HG02885 (cell line): ENCODE data around the gene GALNT8.
"Not testable (repeated sequence)": the region's sequence is repeated elsewhere in the genome, so short reads cannot be mapped to it uniquely, and the experiment has no call there.

Source experiments
- ATAC-seq: cut with Tn5 transposase; IDR thresholded peaks from one replicate; pipeline ENCODE4 v1.9.1; 2021; ENCODE audit warnings: mild to moderate bottlenecking; ENCODE audit not compliant: unreplicated experiment, poor library complexity

The GALNT8 gene

GRCh38 chr12:4719821-4720636, at the start of gene GALNT8:
GALNT8 (plus strand) TSS chr12:4720400; CDS start chr12:4720678, 278 bp downstream.
- ATAC-seq: no peak

- no peak for ATAC-seq
Measured at GRCh38 chr12:4679711-4680110, 40.5 kb upstream of the GALNT8 start.

- no peak for ATAC-seq
Measured at GRCh38 chr12:4681732-4682131, 38.5 kb upstream of the GALNT8 start.

DNA sequence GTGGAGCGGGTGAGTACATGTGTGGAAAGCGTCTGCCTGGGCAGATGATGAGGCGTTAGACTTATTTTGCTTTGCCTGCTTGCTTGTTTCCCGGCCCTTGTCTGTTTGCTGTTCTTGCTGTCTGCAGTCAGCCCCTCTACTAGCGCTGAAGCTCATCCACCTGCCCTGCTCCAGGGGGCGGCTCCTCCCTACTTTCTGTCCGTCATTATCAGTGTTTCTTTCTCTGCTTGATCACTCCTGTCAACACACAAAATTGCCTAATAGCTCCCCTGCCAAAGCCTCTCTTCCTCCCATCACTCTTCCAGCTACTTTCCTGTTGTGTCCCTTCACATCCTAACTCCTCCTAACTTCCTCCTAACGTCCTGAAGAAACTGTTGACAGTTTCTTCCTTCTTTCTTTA, 34.9 kb upstream of the GALNT8 start:
- no peak for ATAC-seq

- no peak for ATAC-seq
Measured at GRCh38 chr12:4690760-4691159, 29.4 kb upstream of the GALNT8 start.

- ATAC-seq: no peak
Measured at GRCh38 chr12:4700621-4701026, 19.6 kb upstream of the GALNT8 start.

GRCh38 chr12:4701395-4702190, 18.6 kb upstream of the GALNT8 start:
- no peak for ATAC-seq

- ATAC-seq: no peak
Measured at GRCh38 chr12:4703676-4704075, 16.5 kb upstream of the GALNT8 start.

GRCh38 chr12:4705824-4706223, 14.4 kb upstream of the GALNT8 start:
- ATAC-seq: no peak

DNA sequence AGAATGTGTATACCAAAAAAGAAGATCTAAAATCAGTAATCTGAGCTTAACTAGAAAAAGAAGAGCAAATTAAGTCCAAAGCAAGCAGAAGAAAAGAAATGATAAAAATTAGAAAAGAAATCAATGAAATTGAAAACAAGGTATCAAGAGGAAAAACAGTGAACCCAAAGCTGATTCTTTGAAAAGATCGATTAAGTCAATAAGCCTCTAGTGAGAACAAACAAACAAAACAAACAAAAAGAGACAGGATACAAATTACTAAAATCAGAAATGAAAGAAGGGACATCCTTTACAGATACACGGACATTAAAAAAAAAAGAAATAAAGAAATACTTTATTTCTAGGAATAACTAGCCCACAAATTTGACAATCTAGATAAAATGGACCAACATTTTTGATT, 12.9 kb upstream of the GALNT8 start:
- no peak for ATAC-seq

DNA sequence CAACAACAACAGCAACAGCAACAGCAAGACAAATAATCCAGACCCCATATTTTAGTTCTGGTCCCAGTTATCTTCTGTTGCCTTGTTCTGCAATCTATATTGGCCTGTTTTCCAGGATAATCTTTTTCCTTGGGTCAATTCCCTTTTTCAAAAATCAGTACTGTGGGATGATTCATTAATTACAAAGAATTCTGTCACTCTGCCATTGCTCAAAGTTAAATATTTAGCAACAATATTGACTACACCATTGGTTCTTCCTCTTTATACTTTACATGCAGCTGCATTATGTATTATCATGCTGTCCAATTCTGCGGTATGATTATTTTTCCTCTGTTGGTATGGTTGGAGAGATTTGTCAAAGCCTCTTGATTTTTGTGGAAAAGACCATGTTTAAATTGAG, 10.1 kb upstream of the GALNT8 start:
- ATAC-seq: no peak

DNA sequence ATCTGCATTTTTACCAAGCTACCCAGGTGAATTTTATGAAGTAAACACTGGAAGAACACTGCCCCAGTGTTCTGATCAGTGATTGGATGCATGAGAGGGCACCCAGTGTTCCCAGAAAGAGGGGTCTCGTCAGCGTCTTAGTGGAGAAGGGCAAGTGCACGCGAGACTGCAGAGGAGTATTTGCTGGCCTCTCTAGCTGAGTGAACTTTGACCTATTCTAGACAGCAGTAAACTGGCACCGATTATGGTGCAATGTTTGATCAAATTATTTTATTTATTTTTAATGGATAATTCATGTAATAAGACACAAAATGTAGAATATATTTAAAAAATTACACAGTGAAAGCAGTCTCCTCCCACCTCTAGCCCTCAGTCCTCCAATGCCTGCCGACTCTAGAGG, 5.3 kb upstream of the GALNT8 start:
- ATAC-seq: no peak

GRCh38 chr12:4717806-4718205, 2.4 kb upstream of the GALNT8 start:
- no peak for ATAC-seq

- no peak for ATAC-seq
Measured at GRCh38 chr12:4720637-4720995, 416 bp downstream of the GALNT8 start.

GRCh38 chr12:4721587-4721986, 1.4 kb downstream of the GALNT8 start:
- not testable (repeated sequence) for ATAC-seq

GRCh38 chr12:4723226-4723625, 3.0 kb downstream of the GALNT8 start:
- ATAC-seq: no peak

DNA sequence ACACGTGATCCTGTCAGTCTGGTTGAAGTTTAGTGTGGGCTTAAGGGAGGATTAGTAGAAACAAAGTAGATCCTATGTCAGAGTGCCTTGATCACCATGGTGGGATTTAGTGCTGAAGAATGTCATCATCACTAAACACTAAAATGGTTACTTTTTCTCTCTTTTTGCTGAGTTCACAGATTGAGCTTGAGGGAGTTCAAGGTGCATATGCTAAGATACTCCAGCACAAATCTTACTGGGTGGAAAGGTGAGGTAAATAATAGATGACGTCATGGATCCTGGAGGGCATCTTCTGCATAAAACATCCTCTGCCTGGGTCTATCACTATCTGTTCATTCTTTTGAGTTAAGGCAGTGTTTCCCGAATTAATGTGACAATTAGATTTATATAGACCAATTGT, 4.9 kb downstream of the GALNT8 start:
- ATAC-seq: no peak

DNA sequence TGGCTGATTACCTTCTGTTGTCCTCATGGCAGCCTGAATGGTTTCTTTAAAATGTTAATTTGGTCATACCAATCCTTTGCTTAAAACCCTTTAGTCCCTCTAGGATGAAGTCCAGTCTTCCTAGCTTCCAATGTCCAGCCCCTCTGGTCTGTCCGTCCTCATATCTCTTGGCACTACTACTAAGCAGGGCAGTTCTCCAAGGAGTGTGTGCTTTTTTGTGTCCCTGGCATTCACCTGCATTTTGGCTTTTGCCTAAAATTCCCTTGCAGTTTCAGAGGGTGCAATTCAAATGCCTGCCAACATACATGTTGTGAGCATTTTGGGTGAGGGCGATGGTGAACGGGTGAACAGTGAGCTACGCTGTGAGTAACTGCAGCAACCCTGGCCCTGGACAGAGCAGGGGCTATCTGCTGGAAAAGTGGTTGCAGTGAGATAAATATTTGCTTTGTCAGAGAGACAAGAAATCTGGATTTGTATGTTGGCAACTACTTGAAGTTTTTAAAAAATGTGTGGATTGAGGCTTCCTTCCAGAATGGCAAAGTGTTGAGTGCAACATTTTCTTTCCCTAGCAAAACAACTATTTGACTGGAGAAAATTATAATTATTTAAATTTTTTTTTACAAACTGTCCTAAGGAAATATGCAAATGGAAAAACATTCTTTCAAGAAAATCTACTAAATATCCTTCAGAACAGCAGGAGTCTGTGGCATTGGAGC, 14.6 kb downstream of the GALNT8 start:
- ATAC-seq: no peak

GRCh38 chr12:4736091-4736490, 15.9 kb downstream of the GALNT8 start:
- ATAC-seq: no peak

DNA sequence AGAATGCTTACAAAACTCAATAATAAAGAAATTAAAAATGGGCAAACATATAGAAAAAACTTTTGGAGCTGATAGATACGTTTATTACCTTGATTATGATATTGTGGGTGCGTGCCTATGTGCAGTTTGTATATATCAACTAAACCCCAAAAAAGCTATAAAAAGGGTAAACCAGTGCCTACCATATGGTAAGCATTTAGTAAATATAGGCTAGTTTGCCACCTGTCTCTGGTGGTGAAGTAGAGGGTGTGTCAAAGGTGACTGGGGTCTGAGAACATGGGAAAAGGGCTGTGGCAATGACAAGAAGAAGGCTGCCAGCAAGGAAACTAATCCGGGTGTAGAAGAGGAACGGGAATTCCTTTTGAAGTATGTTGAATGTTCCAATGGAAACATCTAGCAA, 18.3 kb downstream of the GALNT8 start:
- no peak for ATAC-seq

DNA sequence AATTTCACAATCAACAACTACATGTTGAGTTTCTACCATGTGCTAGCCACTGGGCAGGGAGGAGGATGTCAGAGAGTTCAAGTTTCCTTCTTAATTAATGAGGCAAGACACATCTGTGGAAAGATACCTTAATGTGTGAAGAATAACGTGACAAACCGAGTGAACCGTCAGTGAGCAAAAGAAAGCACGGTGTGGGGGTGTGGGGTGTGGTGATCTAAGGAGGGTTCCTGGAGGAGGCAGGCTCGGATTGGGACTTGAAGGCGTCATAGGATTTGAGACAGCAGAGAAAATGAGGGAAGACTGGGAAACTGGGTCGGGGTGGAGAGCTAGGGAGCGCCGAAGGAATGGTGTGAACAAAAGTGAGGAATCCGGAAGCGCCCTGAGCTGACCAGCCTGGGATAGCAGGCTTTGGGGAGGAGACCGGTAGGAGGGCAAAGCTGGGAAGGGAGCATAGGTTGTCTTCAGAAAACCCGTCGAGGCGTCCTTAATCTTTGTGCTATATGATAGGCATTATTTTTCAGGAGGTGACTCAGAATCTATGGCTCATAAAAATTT, 22.3 kb downstream of the GALNT8 start:
- no peak for ATAC-seq
